Spleen (tissue), 7 donors: ENCODE measurements around the gene RGL1.

Source experiments
- POLR2A ChIP-seq, 3 donors: fragments of 450-650 bp; IDR thresholded peaks; one replicate each; pipeline ENCODE4 v1.5.1; 2017; ENCODE audit warnings: antibody characterized with exemption in 3 of 3, mild to moderate bottlenecking in 1 of 3
- TF ChIP-seq, protein P1 (sequence below), 11 experiments: fragments of 200-600 bp in 7 of 11; fragments of 450-650 bp in 4 of 11; sonication (generic) in 4 of 11; IDR thresholded peaks in 8 of 11; conservative IDR thresholded peaks in 3 of 11; 1 replicate in 7 of 11; 2 replicates in 4 of 11; pipeline versions ENCODE4 v1.4.0 to v1.8.0; 2016 to 2021; ENCODE audit warnings: antibody characterized with exemption in 11 of 11, inconsistent platforms in 4 of 11, mild to moderate bottlenecking in 1 of 11
- donor health status: DM: no; HTN: no; CAD: no; lungs with moderate emphysema.
- donor health status: DM: no; HTN: no; CAD: no.
- donor health status: DM: no; HTN: no; CAD: no.

DNA sequence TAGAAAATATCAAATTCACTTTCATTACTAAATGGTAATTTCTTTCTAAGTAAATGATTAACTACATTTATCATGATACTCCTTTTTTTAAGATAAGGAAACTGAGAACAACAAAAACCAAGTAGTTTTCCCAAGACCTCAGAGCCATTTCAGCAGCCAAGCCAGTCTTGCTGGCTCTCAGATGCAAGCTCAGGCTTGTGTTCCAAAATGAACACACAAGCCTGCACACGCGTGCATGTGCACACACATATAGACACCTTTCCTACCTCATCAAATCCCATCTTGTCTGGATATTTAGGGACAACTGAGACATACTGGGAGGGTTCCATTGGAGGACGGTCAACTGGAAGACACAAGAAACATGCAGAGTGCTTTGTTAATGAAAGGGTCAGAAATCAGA, 149.6 kb downstream of the RGL1 start:
- TF ChIP-seq, protein P1, sequence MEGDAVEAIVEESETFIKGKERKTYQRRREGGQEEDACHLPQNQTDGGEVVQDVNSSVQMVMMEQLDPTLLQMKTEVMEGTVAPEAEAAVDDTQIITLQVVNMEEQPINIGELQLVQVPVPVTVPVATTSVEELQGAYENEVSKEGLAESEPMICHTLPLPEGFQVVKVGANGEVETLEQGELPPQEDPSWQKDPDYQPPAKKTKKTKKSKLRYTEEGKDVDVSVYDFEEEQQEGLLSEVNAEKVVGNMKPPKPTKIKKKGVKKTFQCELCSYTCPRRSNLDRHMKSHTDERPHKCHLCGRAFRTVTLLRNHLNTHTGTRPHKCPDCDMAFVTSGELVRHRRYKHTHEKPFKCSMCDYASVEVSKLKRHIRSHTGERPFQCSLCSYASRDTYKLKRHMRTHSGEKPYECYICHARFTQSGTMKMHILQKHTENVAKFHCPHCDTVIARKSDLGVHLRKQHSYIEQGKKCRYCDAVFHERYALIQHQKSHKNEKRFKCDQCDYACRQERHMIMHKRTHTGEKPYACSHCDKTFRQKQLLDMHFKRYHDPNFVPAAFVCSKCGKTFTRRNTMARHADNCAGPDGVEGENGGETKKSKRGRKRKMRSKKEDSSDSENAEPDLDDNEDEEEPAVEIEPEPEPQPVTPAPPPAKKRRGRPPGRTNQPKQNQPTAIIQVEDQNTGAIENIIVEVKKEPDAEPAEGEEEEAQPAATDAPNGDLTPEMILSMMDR (IDR thresholded peaks at IDR 0.05 in 8 of 11, conservative IDR thresholded peaks at IDR 0.05 in 3 of 11), result no peak
- TF ChIP-seq POLR2A (IDR thresholded peaks at IDR 0.05), result no peak
